MV-4-11 (cell line): ENCODE results near the gene NKIRAS1.

Experiments used
- DNase-seq: peaks from one replicate; lab custom pipeline; 2025; lab: John Stamatoyannopoulos, UW

The NKIRAS1 gene

DNA sequence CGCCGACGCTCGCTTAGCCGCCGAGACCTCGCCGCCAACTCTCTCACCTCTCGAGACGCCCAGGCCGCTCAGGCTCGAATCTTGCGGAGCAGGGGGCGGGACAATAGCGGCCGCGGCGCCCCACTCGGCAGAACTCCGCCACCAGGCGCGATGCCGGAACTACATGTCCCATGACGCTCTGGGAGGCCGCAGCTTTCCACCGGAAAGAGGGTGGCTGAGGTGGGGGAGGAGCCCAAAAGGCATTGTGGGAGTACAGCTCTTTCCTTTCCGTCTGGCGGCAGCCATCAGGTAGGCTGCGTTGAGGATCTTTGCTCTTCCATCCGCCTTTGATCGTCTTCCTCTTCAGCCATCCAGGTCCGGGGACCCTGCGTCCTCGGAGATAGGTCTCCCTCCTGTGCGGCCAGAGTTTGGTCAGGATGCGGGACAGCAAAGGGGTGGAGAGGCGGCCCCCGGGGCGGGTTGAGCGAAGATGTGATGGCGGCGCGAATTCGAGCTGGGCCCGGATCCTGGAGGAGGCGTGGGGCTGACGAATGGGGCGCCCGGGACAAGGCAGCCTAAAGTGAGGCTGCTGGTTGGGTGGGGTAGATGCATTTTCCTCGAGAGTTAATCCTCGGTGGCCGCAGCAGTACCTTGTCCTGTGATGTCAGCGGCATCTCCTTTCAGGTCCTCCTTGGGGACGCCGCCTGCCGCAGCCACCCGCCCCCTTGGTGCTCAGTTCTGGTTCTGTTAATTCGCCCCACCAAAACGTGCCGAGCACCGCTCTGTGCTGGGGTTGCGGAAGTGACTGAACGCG, at the start of gene NKIRAS1, which contains the start of gene RPL15:
TSS of gene NKIRAS1 (minus strand) at position 105 of the 793 bp plus-strand sequence. CDS start 6,086 bp downstream, outside the sequence.
TSS of gene RPL15 (plus strand) at position 247 of the 793 bp plus-strand sequence. CDS start 728 bp downstream, outside the sequence.
- DNase-seq: peak; percentile 95

GRCh38 chr3:23966328-23966727, 49.5 kb upstream of the NKIRAS1 start:
- DNase-seq: no peak

DNA sequence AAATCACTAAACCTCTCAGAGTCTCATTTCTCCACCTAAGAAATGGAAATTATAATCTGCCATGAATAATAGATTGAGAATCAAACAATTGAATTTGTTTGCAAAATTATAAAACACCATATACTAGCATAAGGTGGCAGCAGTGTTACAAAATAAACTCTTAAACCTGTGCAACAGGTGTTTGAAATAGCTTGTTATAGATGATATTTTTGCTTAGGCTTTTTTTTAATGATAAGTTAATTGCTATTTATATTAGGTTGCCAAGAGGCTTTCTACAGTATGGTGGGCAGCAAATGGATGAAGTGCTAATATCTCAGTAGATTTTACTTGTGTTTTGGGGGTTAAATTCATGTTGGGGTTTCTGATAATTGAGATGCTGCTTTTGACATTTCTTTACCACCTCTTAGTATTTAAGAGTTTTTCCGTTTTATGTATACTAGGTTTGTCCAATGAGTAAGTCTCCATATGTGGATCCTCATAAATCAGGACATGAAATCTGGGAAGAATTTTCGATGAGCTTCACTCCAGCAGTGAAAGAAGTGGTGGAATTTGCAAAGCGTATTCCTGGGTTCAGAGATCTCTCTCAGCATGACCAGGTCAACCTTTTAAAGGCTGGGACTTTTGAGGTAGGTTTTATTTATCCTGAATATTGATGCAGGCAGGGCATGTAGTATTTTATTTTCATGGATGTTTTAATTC, 47.9 kb upstream of the NKIRAS1 start:
- no peak for DNase-seq

- DNase-seq: no peak
Observed at GRCh38 chr3:23961913-23962312, 45.1 kb upstream of the NKIRAS1 start.

GRCh38 chr3:23961066-23961465, 44.3 kb upstream of the NKIRAS1 start:
- no peak for DNase-seq

DNA sequence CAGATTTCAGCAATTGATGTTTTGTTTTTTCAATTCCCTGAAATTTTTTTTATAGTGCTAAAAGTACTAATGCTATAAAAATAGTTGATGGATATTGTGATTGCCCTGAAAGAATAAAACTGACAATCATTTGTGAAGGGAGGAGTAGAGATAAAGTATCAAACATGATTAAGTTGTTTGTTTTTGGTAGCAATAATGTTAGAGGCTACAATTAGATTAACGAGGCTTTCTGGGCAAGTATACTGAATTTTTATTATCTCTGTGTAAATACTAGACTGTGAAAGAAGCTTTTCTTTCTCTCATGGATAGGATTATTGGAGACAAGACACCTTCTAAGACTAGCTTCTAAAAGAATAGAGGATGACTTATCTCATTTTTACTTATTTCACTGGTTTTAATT, 43.9 kb upstream of the NKIRAS1 start:
- no peak for DNase-seq

DNA sequence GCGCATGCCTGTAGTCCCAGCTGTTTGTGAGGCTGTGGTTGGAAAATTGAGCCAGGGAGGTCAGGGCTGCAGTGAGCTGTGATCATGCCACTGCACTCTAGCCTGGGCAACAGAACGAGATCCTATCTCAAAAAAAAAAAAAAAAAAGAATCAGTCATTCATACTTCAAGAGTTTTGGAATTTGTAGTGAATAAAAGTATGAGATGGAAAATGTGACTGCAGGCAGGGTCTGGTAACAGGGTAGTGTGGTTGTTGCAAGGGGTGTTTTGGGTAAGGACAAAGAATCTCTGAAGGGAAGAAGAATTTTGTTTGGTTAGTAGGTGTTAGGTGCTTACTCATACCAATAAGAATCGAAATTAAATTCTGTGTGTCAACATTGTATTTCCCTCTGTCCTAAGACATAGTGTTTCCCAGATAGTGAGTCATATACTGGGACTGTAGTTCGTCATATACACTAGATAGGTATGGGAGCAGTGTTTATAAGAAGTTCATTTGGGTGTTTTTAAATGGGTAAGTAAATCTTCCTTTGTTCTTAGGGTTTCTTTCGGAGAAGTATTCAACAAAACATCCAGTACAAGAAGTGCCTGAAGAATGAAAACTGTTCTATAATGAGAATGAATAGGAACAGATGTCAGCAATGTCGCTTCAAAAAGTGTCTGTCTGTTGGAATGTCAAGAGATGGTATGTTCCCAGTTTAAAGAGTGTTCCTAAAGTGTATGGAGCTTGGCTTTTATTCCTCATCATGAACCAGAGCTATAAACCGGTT, 42.5 kb upstream of the NKIRAS1 start:
- no peak for DNase-seq

DNA sequence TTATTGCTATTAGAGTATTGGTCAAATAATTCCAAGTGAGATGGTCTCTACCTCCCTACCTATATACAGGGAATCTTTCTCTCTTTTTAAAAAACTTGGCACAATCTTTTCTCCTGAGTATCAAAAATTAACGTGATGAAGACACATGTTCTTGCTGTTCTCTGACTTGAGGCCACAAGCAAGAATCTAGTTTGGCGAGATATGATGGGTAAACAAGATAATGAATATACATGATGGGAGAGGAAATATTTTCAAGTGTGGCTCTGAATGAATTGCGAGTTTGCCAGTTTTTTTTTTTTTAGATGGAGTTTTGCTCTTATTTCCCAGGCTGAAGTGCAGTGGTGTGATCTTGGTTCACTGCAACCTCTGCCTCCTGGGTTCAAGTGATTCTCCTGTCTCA, 39.9 kb upstream of the NKIRAS1 start:
- no peak for DNase-seq

GRCh38 chr3:23954144-23954543, 37.4 kb upstream of the NKIRAS1 start:
- DNase-seq: no peak

DNA sequence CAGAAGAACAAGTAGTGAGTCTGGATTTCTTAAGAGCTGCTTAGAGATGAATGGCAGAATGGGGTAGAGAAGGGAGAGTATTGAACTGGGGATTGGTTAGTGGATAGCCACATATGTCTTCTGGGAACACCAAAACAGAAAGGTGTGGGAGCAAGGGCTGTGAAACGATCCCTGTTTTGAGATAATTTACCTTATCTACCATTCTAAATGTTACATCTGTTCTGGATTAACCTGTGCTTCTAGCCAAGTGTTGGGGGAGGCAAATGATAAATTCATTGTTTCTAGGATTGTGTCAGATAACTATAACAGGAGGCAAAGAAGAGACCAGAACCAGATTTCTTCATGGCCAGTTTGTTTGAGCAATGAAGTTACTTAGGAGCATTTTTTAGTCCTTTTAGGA, 36.7 kb upstream of the NKIRAS1 start:
- no peak for DNase-seq

DNA sequence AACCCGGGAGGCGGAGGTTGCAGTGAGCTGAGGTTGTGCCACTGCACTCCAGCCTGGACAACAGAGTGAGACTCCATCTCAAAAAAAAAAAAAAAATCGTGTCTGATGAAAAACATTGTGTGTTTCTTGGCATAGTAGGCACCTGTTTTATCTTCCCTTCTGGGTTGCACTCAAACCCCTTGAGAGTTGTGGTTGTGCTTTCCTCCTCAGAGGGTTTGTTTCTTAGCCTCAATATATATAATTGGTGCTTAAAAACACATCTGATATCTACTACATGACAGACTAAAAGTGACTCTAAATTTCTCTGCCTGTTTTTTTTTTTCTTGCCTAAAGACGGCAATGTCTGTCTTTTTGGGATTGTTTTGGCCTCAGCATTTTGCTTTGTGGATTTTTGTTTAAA, 35.9 kb upstream of the NKIRAS1 start:
- no peak for DNase-seq

DNA sequence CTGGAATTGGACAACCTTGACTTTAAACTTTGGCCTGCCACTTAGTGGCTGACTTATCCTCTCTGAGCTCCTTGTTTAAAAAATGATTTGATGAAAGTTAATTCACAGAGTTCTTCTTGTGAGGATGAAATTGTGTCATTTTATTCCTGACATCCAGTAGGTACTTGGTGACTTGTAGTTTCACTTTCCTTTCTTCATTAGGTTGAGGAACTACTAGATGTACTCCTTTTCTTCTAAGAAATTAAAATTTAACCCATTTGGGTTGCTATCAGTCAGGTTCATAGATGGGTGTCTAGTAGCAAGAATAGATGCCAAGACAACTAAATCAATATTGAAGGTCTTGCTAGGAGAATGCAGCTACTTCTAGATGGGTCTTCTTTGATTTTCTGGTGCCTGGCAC, 33.5 kb upstream of the NKIRAS1 start:
- no peak for DNase-seq

GRCh38 chr3:23949784-23950183, 33.0 kb upstream of the NKIRAS1 start:
- no peak for DNase-seq

DNA sequence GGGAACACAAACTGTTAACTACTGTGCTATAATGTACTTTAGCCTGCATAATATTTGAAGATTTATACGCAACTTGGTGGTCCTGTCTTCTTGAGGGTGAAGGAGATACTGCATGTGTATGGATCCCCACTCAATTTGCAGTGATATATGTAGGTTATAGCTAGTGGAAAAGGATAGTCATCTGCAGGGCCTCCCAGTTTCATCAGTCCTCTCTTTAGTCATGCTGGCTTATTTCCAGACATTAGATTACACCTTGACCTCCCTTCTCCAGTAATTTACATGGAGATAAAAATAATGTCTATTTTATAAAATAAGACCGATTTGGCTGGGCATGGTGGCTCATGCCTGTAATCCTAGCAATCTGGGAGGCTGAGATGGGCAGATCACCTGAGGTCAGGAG, 32.0 kb upstream of the NKIRAS1 start:
- no peak for DNase-seq

GRCh38 chr3:23945913-23946687, 29.3 kb upstream of the NKIRAS1 start:
- peak; percentile 93 for DNase-seq

DNA sequence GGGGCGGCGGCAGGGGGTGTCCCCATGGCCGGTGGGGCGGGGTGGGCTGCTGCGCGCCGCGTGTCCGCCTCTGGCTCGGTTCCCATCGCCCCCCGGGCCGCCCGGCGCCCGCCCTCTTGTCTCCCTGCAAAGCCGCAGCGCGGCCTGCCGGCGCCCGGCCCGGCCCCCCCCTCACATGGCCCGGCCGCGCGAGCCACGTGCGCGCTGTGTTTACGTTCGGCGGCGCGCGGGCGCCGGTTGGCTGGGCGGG, 28.8 kb upstream of the NKIRAS1 start:
- no peak for DNase-seq

DNA sequence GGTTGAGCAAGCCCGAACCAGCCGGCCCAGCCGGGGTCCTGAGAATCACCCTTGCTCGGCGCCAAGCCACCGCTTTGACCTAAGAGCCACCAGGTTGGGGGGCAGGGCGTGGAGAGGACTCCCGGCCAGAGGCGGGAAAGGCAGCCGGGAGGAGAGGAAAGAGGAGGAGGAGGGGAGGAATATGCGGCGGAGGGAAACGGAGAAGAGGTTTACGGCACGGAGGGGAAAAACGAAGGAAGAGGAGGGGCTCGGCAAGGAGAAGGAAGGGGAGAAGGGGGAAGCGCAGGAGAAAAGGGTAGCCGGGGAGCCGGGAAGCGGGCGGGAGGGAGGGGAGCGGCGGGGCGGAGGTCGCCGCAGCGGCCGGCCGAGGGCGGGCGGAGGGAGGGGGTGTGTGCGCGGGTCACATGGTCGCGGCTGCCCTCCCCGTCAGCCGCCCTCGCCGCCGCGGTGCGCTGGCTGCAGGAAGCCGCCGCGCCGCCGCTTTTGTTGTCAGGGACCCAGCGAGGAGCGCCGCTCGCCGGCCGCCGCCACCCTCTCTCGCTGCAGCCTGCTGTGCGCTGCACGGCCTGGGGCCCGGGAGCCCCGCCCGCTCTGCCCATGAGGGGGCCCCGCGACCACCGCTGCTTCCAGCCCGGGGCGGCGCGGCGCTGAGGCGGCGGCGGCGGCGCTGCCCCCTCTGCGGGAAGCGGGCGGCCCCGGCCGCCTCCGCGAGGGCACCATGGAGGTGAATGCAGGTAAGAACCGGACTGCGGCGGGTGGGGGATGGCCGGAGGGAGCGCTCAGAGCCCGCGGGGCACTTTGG, 28.3 kb upstream of the NKIRAS1 start, which contains the start of gene NR1D2:
TSS of gene NR1D2 (plus strand) at position 426 of the 802 bp plus-strand sequence. CDS start at position 719, 293 bp downstream.
- DNase-seq: peak; percentile 65

DNA sequence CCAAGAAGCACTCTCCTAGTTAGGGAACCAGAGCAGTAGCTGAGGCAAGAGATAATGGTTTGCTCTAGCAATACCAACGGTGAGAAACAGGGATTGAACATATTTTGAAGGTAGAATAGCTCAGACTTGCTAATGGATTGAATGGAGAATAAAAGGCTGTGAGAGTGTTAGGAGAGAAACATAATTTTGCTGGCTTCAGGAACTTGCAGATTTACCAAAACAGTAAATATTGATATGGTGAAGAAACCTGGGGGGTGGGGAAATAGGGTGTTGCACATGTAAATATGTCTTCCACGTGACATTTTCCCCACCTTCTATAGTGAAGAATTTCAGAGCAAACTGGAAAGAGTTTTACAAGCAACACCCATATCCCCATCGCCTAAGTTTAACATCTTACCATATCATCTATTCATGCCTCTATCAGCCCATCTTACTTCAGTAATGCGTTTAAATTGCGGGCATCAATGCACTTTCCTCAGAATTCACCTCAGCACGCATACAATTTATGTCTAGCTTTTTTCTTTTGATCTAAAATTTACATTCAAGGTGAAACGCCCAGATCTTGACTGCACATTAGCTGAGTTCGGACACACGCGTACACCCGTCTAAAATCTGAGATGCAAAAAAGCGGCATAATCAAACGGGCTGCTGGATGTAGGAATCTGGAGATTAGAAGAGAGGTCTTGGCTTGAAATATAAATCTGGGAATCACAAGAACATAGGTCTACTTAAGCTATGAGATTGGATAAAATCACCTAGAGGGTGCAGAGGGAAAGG, 27.4 kb upstream of the NKIRAS1 start:
- DNase-seq: no peak

DNA sequence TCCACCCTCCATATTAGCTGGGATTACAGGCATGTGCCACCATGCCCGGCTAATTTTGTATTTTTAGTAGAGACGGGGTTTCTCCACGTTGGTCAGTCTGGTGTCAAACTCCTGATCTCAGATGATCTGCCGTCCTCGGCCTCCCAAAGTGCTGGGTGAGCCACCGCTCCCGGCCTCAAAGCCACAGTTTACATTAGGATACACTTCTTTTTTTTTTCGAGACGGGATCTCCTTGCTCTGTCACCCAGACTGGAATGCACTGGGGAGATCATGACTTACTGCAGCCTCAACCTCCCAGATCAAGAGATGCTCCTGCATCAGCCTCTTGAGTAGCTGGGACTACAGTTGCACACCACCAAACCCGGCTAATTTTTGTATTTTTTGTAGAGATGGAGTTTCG, 25.8 kb upstream of the NKIRAS1 start:
- DNase-seq: no peak

- no peak for DNase-seq
Observed at GRCh38 chr3:23941440-23941839, 24.6 kb upstream of the NKIRAS1 start.
